GM19351 (cell line): ENCODE results near the gene LCAT.
"Not testable (repeated sequence)": the region's sequence is repeated elsewhere in the genome, so short reads cannot be mapped to it uniquely, and the experiment has no call there.

Experiments used
- ATAC-seq: cut with Tn5 transposase; IDR thresholded peaks from one replicate; pipeline ENCODE4 v1.9.1; 2021; ENCODE audit warnings: mild to moderate bottlenecking, moderate library complexity; ENCODE audit not compliant: unreplicated experiment

LCAT gene, protein sequence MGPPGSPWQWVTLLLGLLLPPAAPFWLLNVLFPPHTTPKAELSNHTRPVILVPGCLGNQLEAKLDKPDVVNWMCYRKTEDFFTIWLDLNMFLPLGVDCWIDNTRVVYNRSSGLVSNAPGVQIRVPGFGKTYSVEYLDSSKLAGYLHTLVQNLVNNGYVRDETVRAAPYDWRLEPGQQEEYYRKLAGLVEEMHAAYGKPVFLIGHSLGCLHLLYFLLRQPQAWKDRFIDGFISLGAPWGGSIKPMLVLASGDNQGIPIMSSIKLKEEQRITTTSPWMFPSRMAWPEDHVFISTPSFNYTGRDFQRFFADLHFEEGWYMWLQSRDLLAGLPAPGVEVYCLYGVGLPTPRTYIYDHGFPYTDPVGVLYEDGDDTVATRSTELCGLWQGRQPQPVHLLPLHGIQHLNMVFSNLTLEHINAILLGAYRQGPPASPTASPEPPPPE

DNA sequence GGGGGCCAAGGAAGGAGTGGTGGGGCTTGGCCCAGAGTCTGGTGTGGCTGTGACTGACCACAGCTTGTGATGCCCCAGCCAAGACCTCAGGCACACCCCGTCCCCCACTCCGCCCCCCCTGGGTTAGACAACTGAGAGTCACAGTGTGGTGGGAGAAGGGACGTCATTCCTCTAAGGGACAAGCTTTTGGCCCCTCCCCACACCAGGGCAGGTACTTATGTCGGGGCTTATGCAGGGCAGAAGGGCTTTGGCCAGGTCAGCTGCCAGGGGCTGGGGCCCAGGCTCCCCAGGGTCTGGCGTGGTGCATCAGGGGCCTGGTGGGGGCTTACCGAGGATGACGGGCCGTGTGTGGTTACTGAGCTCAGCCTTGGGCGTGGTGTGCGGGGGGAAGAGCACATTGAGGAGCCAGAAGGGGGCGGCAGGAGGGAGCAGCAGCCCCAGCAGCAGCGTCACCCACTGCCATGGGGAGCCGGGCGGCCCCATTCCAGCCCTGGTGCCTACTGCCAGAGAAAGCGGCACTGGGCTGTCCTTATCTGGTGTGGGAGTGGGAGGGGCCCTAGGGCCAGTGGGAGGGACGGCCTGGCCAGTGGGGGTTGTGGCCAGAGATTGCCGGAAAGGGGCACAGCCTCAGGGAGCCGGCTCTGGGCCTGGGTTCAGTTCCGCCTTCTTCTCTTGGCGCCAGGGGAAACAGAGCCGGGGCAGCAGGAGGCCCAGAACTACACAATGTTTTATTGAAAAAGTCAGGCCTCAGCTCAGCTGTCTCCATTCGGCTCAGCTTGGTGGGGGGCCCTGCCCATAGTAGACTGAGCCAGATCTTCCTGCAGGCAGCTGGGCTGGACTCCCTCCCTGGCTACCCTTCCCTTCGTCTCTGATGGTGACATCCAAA lies at the start of gene LCAT:
Gene LCAT (minus strand): TSS at position 502 of the 886 bp plus-strand sequence. CDS start 19 bp downstream, at position 483.
- ATAC-seq, result no peak

DNA sequence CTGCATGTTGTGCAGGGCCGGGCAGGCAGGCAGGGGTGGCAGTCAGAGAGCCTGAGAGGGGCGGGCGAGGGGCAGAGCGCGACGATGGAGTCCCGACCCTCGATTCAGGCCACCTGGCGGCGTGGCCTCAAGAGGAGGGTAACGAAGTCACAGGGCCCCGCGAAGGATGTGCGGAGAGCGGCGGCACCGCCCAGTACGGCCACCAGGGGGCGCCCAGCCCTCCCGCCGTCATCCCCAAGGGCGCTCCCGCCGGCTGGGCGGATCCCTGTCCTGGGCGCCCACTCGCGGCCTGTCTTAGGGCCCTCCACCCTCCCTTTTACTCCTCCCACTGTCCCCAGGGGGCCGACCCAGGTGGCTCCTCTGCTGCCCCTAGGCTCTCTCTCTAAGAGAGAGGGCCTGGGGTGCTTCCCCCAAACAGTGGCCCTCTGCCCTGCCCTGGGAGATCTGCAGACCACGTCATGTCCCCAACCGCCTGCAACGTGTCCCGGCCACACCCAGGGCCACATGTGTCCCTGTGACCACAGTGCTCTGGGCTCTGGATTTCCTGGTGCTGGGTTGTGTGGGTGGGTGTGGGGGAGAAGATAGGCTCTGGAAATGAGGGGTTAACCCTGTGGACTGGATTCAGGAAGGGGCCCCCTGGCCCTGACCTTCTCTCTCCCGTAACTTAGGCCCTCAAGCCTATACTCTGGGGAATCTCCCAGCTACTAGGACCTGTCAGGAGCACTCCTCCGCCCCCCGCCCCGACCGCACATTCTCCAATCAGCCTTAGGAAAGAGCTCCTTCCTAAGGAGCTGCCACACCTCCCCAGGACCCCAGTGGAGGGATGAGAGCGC lies 49.5 kb upstream of the LCAT start:
- peak; percentile 70 for ATAC-seq

DNA sequence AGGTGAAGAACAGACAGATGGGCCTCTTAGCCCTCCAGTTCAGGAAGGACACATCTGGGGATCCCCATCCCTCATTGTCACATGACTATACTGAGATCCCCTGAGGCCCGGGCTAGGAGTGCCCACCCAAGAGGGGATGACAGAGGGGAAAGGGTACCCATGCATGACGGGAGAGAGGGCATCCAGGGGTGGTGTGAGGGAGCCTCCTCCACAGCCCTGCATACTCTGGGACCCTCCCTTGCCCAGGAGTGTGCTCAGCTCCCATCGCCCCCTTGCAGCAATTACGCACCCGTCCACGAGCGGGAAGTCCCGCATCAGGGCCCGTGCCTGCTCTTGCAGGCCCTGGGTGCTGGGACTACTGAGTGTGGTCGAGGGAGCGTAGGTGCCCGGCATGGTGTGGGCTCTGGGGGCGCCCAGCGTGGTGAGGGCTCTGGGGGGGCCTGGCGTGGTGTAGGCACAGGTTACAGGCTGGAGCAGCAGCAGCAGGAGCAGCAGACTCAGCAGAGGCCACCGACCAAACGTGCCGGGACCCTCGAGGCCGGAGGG lies 48.8 kb upstream of the LCAT start:
- ATAC-seq, result no peak

DNA sequence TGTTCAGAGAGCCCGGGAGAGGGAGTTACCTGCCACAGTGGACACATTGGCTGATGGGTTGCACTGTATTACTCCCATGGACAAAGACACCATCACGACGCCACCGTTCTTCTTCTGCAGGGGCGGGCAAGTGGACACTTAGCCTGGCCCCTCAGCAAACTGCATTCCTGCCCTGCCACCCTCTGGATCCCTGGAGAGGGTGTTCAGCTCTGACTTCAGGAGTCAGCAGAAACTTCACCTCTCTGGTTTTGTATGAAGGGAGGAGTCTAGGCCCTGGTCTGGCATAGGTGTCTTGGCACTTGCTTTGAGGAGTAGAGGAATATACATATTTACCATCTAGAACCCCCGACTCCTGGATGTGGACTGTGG lies 46.1 kb upstream of the LCAT start:
- no peak for ATAC-seq

DNA sequence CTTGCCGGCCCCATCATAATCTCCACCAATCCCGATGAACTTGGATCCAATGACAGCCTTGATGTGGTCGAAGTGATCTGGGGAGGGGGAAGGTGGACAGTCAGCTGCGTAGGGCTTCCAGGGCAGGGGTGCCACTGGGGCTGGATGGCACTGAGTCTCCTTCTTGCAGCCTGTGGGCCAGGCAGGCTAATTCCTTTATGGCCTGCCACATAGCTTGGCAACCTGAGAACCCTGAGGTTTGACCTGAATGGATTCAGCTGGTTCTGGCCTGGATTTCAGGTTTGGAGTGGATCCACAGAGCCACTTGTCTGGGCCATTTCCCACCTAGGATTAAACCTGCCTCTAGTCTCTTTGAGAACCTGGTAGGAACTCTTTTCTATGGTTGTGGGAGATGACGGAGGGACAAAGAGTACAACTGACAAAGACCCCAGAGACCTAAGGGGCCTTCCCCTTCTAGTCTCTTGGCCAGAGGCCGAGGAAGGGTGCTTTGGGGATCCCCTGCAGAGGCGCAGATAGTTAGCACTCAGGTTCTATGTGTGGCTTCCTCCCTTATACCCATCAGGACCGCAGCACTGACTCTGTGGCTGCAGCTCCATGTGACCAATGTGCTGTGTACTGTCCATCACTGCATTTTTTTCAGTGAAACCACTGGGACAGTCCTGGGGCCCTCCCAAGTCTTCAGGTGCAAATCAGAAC lies 45.5 kb upstream of the LCAT start:
- ATAC-seq, result no peak

DNA sequence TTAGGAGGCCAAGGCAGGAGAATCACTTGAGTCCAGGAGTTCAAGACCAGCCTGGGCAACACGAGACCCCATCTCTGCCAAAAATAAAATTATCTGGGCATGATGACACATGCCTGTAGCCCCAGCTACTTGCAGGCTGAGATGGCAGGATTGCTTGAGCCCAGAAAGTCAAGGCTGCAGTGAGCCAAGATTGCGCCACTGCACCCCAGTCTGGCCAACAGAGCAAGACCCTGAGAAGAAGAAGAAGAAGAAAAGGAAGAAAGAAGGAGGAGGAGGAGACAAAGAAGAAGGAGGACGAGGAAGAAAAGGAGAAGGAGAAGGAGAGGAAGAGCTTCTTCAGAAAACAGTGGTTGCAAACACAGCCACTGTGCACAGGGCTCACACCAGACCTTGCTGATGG lies 44.8 kb upstream of the LCAT start:
- no peak for ATAC-seq

DNA sequence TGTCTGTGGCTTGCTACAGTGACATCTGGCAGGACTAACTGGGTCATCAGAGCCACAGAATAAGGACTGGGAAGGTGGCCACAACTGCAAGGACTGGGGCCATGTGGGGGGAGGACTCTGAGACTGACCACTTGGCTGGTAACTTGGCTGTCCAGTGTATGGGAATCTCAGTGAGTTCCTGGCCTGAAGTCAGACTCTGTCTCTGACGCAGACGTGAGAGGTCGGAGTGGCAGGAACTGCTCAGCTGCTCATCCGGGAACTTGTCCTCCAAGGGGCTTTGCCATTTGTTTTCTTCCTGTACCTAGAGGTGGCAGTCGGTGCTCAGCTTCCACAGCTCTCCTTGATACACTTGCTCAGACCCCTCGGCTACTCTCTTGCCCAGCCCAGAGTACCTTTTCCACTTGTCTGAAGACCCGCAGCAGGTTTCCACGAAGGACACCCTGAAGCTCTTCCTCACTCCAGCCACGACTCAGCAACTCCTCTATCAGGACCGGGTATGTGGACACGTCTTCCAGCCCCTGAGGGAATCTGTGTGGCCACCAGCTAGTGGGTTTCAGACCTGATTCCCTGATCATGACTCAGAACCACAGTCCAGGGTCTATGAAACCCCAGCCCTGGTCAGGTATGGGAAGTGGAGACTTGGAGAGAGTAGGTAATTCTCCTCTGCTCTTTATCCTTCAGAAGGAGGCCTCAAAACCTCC lies 43.7 kb upstream of the LCAT start:
- ATAC-seq, result no peak

DNA sequence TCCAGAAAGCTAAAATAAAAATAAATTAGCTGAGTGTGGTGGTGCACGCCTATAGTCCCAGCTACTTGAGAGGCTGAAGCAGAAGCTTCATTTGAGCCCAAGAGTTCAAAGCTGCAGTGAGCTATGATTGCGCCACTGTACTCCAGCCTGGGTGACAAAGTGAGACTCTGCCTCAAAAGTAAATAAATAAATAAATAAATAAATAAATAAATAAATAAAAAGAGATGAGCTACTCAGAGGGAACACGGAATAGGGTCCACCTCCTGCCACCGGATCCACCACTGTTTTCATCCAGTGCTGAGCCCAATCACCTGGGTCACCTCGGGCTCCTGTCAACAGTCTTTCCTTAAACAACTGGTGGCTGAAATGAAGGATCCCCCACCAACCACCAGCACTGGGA lies 43.0 kb upstream of the LCAT start:
- ATAC-seq, result no peak

DNA sequence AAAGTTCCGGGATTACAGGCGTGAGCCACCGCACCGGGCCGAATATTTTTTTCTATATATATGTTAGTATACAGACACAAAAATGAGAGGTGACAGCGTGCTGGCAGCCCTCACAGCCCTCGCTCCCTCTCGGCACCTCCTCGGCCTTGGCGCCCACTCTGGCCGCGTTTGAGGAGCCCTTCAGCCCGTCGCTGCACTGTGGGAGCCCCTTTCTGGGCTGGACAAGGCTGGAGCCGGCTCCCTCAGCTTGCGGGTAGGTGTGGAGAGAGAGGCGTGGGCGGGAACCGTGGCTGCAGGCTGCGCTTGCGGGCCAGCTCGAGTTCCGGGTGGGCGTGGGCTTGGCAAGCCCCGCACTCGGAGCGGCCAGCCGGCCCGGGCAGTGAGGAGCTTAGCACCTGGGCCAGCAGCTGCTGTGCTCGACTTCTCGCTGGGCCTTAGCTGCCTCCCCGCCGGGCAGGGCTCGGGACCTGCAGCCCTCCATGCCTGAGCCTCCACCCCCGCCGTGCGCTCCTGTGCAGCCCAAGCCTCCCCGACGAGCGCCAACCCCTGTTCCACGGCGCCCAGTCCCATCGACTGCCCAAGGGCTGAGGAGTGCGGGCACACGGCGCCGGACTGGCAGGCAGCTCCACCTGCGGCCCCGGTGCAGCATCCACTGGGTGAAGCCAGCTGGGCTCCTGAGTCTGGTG lies 38.2 kb upstream of the LCAT start:
- ATAC-seq, result no peak

DNA sequence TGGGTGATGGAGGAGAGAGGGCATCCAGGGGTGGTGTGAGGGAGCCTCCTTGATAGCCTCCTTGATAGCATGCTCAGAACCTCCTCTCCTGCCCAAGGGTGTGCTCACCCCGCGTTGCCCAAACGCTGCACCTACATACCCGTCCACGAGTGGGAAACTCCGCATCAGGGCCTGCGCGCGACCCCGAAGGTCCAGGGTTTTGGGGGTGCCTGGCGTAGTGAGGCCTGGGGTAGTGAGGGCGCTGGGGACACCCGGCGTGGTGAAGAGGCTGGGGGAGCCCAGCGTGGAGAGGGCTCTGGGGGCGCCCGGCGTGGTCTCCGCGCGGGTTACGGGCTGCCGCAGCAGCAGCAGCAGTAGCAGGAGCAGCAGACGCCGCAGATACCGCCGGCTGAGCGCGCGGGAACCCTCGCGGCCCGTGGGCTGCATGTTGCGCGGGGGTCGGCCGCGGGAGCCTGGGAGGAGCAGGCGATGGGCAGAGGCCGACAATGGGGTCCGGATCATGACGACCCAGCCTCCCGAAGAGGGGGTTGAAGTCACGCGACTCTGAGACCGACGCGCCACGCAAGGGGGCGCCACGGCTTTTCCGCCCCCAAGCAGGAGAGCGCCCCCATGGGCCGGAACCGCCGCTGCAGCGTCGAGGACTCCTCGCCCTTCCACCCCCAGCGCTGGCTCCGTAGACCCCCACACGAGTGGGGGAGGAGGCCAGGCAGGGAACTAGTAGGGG lies 36.2 kb upstream of the LCAT start, which contains the start of gene DPEP3:
Gene DPEP3 (minus strand): TSS at position 545 of the 724 bp plus-strand sequence. CDS start 119 bp downstream, at position 426.
- ATAC-seq, result no peak

DNA sequence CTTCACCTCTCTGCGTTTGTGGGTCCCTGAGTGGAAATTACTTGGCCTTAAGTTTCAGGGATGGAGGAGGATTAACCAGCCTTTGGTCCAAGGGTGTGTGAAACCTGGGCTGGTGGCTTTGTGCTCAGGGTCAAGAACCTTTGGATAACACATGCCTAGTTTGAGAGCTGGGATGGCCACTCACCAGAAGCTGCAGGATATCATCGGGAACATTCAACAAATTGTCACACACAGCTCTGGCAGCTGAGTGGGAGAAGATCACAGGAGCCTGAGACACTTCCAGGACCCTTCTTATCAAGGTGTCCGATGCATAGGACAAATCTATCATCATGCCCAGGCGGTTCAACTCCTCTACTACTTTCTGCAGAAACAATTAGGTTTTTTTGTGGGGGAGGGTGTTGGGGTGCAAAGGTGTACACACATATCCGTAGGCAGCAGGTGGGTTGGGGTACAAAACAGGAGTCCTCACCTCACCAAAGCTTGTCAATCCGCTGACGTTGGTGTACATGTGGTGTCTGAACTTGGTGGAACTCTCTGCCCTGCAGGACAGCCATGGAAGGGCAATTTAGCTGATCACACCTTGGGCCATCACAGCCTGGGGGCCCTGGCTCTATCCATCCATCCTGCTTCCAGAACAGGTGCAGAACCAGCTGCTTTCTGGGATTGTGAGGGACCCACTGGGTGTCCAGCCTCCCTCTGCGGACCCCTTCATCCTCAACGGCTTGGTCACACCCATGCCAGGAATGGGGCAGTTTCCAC lies 33.7 kb upstream of the LCAT start:
- no peak for ATAC-seq

DNA sequence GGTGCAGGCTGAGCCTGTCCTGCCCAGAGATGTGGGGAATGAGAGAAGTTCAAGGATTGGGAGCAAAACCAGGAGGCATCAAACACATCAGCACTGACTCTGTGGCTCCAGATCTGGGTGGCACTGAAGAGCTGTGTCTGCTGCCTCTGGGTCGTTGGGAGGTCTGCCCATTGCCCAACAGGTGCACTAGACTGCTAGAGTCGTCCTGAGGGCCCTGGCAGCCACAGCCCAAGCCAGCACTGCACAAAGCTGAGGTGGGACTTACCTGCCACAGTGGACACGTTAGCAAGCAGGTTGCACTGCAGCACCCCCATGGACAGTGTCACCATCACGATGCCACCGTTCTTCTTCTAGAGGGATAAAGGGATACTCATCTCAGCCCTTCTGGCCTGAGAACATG lies 33.1 kb upstream of the LCAT start:
- ATAC-seq, result no peak

DNA sequence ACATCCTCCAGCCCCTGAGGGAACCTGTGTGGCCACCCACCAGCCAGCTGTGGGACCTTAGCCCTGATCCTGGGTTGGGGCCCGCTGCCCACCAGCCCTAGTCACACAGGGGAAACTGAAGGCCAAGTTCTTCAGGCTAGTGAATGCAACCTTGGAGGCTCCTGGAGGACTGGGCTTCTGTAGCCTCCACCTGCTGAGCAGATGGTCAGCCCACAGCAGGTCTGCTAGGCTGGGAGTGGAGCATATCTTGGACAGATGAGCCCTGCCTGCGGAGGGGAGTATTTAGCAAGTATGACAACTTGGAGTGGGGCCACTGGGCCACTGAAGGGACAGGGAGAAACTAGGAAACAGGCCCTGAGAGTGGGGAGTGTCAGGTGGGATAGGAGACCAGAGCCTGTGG lies 32.3 kb upstream of the LCAT start:
- no peak for ATAC-seq

DNA sequence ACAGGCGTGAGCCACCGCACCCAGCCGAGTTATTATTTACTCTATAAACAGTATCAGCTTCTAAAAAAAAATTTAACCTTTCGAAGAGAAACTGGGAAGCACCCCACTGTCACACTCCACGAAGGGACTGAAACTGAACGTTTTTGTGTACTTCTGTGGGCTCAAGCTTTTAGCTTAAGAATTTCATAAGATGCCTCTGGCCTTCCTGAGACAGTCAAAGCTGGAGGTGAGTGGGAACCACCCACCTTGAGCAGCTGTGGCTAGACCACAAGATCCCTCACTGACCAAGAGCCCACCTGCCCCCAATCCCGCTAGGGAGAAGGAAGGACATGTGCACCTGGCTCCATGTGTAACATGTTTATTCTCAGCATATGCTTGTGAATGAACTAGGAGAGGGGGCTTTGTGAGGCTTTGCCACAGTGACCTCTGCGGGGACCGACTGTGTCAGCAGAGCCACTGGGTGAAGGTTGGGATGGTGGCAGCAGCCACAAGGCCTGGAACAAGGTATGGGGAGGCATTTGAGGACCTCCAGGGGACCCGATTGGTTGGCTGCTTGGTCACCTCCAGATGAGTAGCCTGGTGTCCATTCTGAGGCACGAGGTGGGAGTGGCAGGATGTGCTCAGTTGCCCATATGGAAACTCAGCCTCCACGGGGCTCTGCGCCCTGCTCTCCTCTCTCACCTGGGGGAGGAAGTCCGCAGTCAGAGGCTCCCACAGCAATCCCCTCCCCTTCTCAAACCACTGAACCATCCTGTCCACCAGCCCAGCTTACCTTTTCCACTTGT lies 31.6 kb upstream of the LCAT start:
- ATAC-seq, result no peak

DNA sequence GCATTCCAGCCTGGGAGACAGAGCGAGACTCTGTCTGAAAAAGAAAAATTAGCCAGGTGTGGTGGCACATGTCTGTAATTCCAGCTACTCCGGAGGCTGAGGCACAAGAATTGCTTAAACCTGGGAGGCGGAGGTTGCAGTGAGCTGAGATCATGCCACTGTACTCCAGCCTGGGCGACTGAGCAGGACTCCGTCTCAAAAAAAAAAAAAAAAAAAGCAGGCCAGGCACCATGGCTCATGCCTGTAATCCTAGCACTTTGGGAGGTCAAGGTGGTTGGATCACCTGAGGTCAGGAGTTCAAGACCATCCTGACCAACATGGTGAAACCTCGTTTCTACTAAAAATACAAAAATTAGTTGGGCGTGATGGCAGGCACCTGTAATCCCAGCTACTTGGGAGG lies 28.4 kb upstream of the LCAT start:
- not testable (repeated sequence) for ATAC-seq

DNA sequence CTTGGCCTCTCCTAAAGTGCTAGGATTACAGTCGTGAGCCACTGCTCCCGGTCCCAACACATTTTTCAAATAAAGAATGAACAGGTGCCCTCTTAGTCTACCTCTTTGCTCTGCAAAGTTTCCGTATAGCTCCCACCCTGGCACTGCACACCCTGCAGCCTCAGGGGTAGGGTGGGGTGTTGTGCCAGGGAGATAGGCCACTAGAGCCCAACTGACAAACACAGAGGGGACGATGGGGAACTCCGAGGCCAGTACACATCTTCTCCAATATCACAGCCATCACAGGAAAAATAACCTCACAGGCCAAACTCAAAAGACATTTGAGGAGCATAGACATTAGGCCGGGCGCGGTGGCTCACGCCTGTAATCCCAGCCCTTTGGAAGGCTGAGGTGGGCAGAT lies 27.2 kb upstream of the LCAT start:
- ATAC-seq, result no peak
